Measurements from ENCODE around the gene ALAS1. TPM values are rescaled to one million over a fixed set of nuclear protein-coding genes. Genes with fewer than 3 reads are reported as not detected.

The ALAS1 gene
- total RNA-seq, 1 experiment from 2014 or later, result 35.5 TPM

- no peak for DNase-seq (ENCODE audit: low read depth)
Measured at GRCh38 chr3:52248816-52249547, 51.0 kb downstream of the ALAS1 start.

- no peak for DNase-seq (ENCODE audit: low read depth)
Measured at GRCh38 chr3:52249683-52250082, 51.7 kb downstream of the ALAS1 start.

GRCh38 chr3:52250122-52250521 lies 52.2 kb downstream of the ALAS1 start:
- DNase-seq (ENCODE audit: low read depth), result no peak

- no peak for DNase-seq (ENCODE audit: low read depth)
Measured at GRCh38 chr3:52253314-52254304, 55.6 kb downstream of the ALAS1 start.

GRCh38 chr3:52254608-52255007 lies 56.6 kb downstream of the ALAS1 start:
- DNase-seq (ENCODE audit: low read depth), result no peak

GRCh38 chr3:52256159-52256558 lies 58.2 kb downstream of the ALAS1 start:
- DNase-seq (ENCODE audit: low read depth), result no peak

GRCh38 chr3:52256622-52257021 lies 58.7 kb downstream of the ALAS1 start:
- no peak for DNase-seq (ENCODE audit: low read depth)

GRCh38 chr3:52257911-52258310 lies 60.0 kb downstream of the ALAS1 start:
- DNase-seq (ENCODE audit: low read depth), result no peak

- DNase-seq (ENCODE audit: low read depth), result no peak
Measured at GRCh38 chr3:52259035-52259434, 61.1 kb downstream of the ALAS1 start.

- DNase-seq (ENCODE audit: low read depth), result no peak
Measured at GRCh38 chr3:52259448-52259847, 61.5 kb downstream of the ALAS1 start.

GRCh38 chr3:52262447-52262846 lies 64.5 kb downstream of the ALAS1 start:
- no peak for DNase-seq (ENCODE audit: low read depth)

Other genes starting within 250 kb of the ALAS1 start
- not detected in 2 replicates for gene GPR62, start 242.8 kb upstream of the ALAS1 start, total RNA-seq (2014; rRNA removed; shearing (Covaris generic))
- 23.9 and 37.0 TPM in 2 replicates for gene PCBP4, start 230.7 kb upstream of the ALAS1 start, total RNA-seq (2014; rRNA removed; shearing (Covaris generic))
- 8.3 and 13.2 TPM in 2 replicates for gene ABHD14B, start 224.1 kb upstream of the ALAS1 start, total RNA-seq (2014; rRNA removed; shearing (Covaris generic))
- gene ABHD14A, start 223.1 kb upstream of the ALAS1 start, total RNA-seq (2014; rRNA removed; shearing (Covaris generic)), result 1.9 and 10.5 TPM in 2 replicates
- 15.9 and 25.9 TPM in 2 replicates for gene ACY1, start 214.6 kb upstream of the ALAS1 start, total RNA-seq (2014; rRNA removed; shearing (Covaris generic))
- gene RPL29, start 202.3 kb upstream of the ALAS1 start, total RNA-seq (2014; rRNA removed; shearing (Covaris generic)), result 865 and 1,191 TPM in 2 replicates
- 14.2 TPM in 2 replicates for gene DUSP7, start 141.6 kb upstream of the ALAS1 start, total RNA-seq (2014; rRNA removed; shearing (Covaris generic))
- gene POC1A, start 43.7 kb upstream of the ALAS1 start, total RNA-seq (2014; rRNA removed; shearing (Covaris generic)), result 6.0 and 8.6 TPM in 2 replicates
- not detected in 2 replicates for gene TLR9, start 27.5 kb downstream of the ALAS1 start, total RNA-seq (2014; rRNA removed; shearing (Covaris generic))
- gene TWF2, start 41.0 kb downstream of the ALAS1 start, total RNA-seq (2014; rRNA removed; shearing (Covaris generic)), result 103 and 109 TPM in 2 replicates
- gene PPM1M, start 47.6 kb downstream of the ALAS1 start, total RNA-seq (2014; rRNA removed; shearing (Covaris generic)), result 2.3 and 6.6 TPM in 2 replicates
- 27.7 and 31.1 TPM in 2 replicates for gene WDR82, start 80.5 kb downstream of the ALAS1 start, total RNA-seq (2014; rRNA removed; shearing (Covaris generic))
- gene GLYCTK, start 89.7 kb downstream of the ALAS1 start, total RNA-seq (2014; rRNA removed; shearing (Covaris generic)), result 5.3 and 5.7 TPM in 2 replicates
- gene DNAH1, start 118.2 kb downstream of the ALAS1 start, total RNA-seq (2014; rRNA removed; shearing (Covaris generic)), result 0.74 and 1.8 TPM in 2 replicates
- gene BAP1, start 211.8 kb downstream of the ALAS1 start, total RNA-seq (2014; rRNA removed; shearing (Covaris generic)), result 38.2 and 47.8 TPM in 2 replicates
- 8.6 and 12.4 TPM in 2 replicates for gene PHF7, start 212.5 kb downstream of the ALAS1 start, total RNA-seq (2014; rRNA removed; shearing (Covaris generic))
- gene SEMA3G, start 246.9 kb downstream of the ALAS1 start, total RNA-seq (2014; rRNA removed; shearing (Covaris generic)), result 0.34 TPM in 1 of 2 replicates, not detected in the other